GM12878 (cell line): ENCODE data around the gene STK32B. TPM values are rescaled to one million over a fixed set of nuclear protein-coding genes. Genes with fewer than 3 reads are reported as not detected.

Experiments
- ATAC-seq: fragments of 200-7000 bp; cut with Tn5 transposase; 3 replicates; pipeline ENCODE4 v1.9.1; 2020; ENCODE audit warnings: mild to moderate bottlenecking, moderate library complexity
- BruUV-seq: library from RNA; stranded (reverse); fragments of 400-500 nt; replicated peaks from 2 replicates; lab custom pipeline; 2021; lab: Mats Ljungman, UMichigan
- CTCF ChIA-PET: fragments of 300-600 bp; sonication (Branson Sonifier 250); formaldehyde crosslinking; extraction: SDS; loops from one replicate; lab custom pipeline; 2021; ENCODE audit warnings: inconsistent platforms; lab: Yijun Ruan, JAX
- POLR2A ChIA-PET: fragments of 350-600 bp; formaldehyde crosslinking; extraction: SDS; loops from one replicate; lab custom pipeline; 2021; ENCODE audit warnings: inconsistent platforms; lab: Charles Lee
- RAD21 ChIA-PET: fragments of 300-600 bp; sonication (Branson Sonifier 250); formaldehyde crosslinking; loops from one replicate; lab custom pipeline; 2023; ENCODE audit warnings: antibody characterized with exemption; ENCODE audit not compliant: unreplicated experiment; lab: Charles Lee
- SMC1A ChIA-PET: fragments of 300-600 bp; sonication (Branson Sonifier 250); formaldehyde crosslinking; loops from one replicate; lab custom pipeline; 2023; ENCODE audit not compliant: unreplicated experiment, uncharacterized antibody; lab: Charles Lee
- DNase-seq: peaks from one replicate; pipeline ENCODE4 v3.0.0-alpha.2; 2011; ENCODE audit warnings: low read depth, low spot score
- FAIRE-seq: peaks from 3 replicates; lab custom pipeline; 2011; peaks lifted over from hg19 to GRCh38; lab: Jason Lieb, UNC
- H2AFZ ChIP-seq: 2 replicates; pipeline ENCODE4 v1.6.0; 2011; ENCODE audit warnings: low read depth, low read length, control low read depth; ENCODE audit not compliant: control insufficient read depth
- H3K27ac ChIP-seq: 2 replicates; pipeline ENCODE4 v1.5.1; 2011; ENCODE audit warnings: control low read depth; ENCODE audit not compliant: control insufficient read depth, insufficient read depth
- H3K27me3 ChIP-seq, 2 experiments: replicated peaks in 1 of 2; 2 replicates each; pipeline versions ENCODE4 v1.6.0 to v1.6.1; 2011; ENCODE audit warnings: low read length in 1 of 2; ENCODE audit not compliant: control insufficient read depth in 2 of 2, insufficient read depth in 2 of 2
- H3K36me3 ChIP-seq, 2 experiments: 2 replicates each; pipeline ENCODE4 v1.5.1; 2011; ENCODE audit warnings: low read length in 1 of 2; ENCODE audit not compliant: control insufficient read depth in 2 of 2, insufficient read depth in 2 of 2
- H3K4me1 ChIP-seq: 2 replicates; pipeline ENCODE4 v1.6.1; 2011; ENCODE audit warnings: mild to moderate bottlenecking, low read length, moderate library complexity, mixed read lengths; ENCODE audit not compliant: control insufficient read depth, insufficient read depth
- H3K4me2 ChIP-seq: 2 replicates; pipeline ENCODE4 v1.6.0; 2011; ENCODE audit warnings: control low read depth; ENCODE audit not compliant: control insufficient read depth, insufficient read depth
- H3K4me3 ChIP-seq: fragments of 200-600 bp; sonication (generic); 2 replicates; pipeline ENCODE4 v1.5.1; 2016
- H3K79me2 ChIP-seq: 2 replicates; pipeline ENCODE4 v1.6.0; 2011; ENCODE audit warnings: low read length; ENCODE audit not compliant: control insufficient read depth, insufficient read depth
- H3K9ac ChIP-seq: 2 replicates; pipeline ENCODE4 v1.8.0; 2011; ENCODE audit warnings: low read length, control low read depth, mixed read lengths; ENCODE audit not compliant: control insufficient read depth, insufficient read depth
- H3K9me3 ChIP-seq: replicated peaks from 3 replicates; pipeline ENCODE4 v1.5.1; 2011; ENCODE audit warnings: mild to moderate bottlenecking, low read length; ENCODE audit not compliant: control insufficient read depth, insufficient read depth
- H4K20me1 ChIP-seq: 2 replicates; pipeline ENCODE4 v1.6.0; 2011; ENCODE audit not compliant: control insufficient read depth, insufficient read depth
- ASH2L ChIP-seq: fragments of 300-600, 200-600 bp; sonication (generic); IDR thresholded peaks from 2 replicates; pipeline ENCODE4 v1.6.1; 2017; ENCODE audit warnings: low read depth, mild to moderate bottlenecking, borderline replicate concordance
- BCL11A ChIP-seq: IDR thresholded peaks from 2 replicates; pipeline ENCODE4 v1.6.1; 2011; ENCODE audit warnings: low read depth, low read length
- BHLHE40 ChIP-seq, 2 experiments: fragments of 450-650 bp in 1 of 2; IDR thresholded peaks; 2 replicates each; pipeline ENCODE4 v1.6.1; 2011 to 2017; ENCODE audit warnings: low read depth in 2 of 2, borderline replicate concordance in 1 of 2, improper control_type of control experiment in 1 of 2, low read length in 1 of 2, mild to moderate bottlenecking in 1 of 2
- CHD1 ChIP-seq: IDR thresholded peaks from 2 replicates; pipeline ENCODE4 v1.6.1; 2012; ENCODE audit warnings: low read depth, low read length, improper control_type of control experiment
- ELK1 ChIP-seq: IDR thresholded peaks from 2 replicates; pipeline ENCODE4 v1.6.1; 2012; ENCODE audit warnings: low read depth, low read length, improper control_type of control experiment
- EZH2 ChIP-seq: IDR thresholded peaks from 2 replicates; pipeline ENCODE4 v1.6.1; 2012; ENCODE audit warnings: low read depth, mild to moderate bottlenecking, control low read depth, inconsistent platforms, low read length, borderline replicate concordance; ENCODE audit not compliant: control insufficient read depth
- IRF3 ChIP-seq: fragments of 450-650 bp; IDR thresholded peaks from 2 replicates; pipeline ENCODE4 v1.6.1; 2014; ENCODE audit warnings: mild to moderate bottlenecking
- KAT2A ChIP-seq: conservative IDR thresholded peaks from 2 replicates; pipeline ENCODE4 v1.6.1; 2011; ENCODE audit warnings: low read depth, low read length; ENCODE audit not compliant: control insufficient read depth
- RELA ChIP-seq: fragments of 450-650 bp; IDR thresholded peaks from 2 replicates; pipeline ENCODE4 v1.8.0; 2014; ENCODE audit warnings: borderline replicate concordance; ENCODE audit not compliant: partially characterized antibody
- TCF3 ChIP-seq: IDR thresholded peaks from 2 replicates; pipeline ENCODE4 v1.6.1; 2012; ENCODE audit warnings: low read depth, mild to moderate bottlenecking, low read length, borderline replicate concordance; ENCODE audit not compliant: insufficient read depth
- ZBTB40 ChIP-seq: fragments of 450-650 bp; IDR thresholded peaks from 2 replicates; pipeline ENCODE4 v1.6.1; 2016; ENCODE audit warnings: mild to moderate bottlenecking, moderate library complexity, borderline replicate concordance
- WGBS: methylation state at CpG from one replicate; pipeline ENCODE4 v1.1.6; 2016; ENCODE audit warnings: low lambda C conversion rate; ENCODE audit not compliant: insufficient replicate concordance, insufficient coverage; ENCODE audit errors: missing lambda C conversion rate; 5-methylcytosine and 5-hydroxymethylcytosine counted together
- in situ Hi-C: fragments of 300-500 bp; cut with MboI; formaldehyde crosslinking; loops from 9 replicates; pipeline ENCODE4 v1.14.3; 2018; ENCODE audit warnings: mixed read lengths
- intact Hi-C: fragments of 100-400 bp; cut with micrococcal nuclease; formaldehyde crosslinking; loops from one replicate; pipeline ENCODE4 v1.14.2; 2022; ENCODE audit not compliant: unreplicated experiment
- polyA plus RNA-seq, 11 experiments: library from polyadenylated mRNA; depleted of rRNA in 4 of 11; unstranded in 6 of 11; stranded (reverse) in 5 of 11; fragments of >200 nt; fragmentation: Nextera tagmentation in 4 of 11; fragmentation: Illumina TruSeq in 1 of 11; extraction: Ambion mirVana in 4 of 11; extraction: Trizol in 1 of 11; gene quantifications; 1 replicate in 1 of 11; 2 replicates in 10 of 11; pipeline versions ENCODE4 v1.2.1 to v1.2.3, GENCODE V29; 2011 to 2016; ENCODE audit warnings: inconsistent platforms in 2 of 11, missing spikeins in 2 of 11, low read depth in 1 of 11
- total RNA-seq, 4 experiments: library from RNA; depleted of rRNA in 3 of 4; stranded (reverse); fragments of >200 nt in 3 of 4; fragmentation: Illumina TruSeq in 1 of 4; extraction: Trizol in 1 of 4; gene quantifications; 2 replicates each; pipeline versions ENCODE4 v1.2.1 to v1.2.3, GENCODE V29; 2013 to 2021

STK32B gene
- total and polyA plus RNA-seq, 10 of the 15 experiments (the other 5 are each of a cell fraction or from before 2014, with no cell fraction given) = 0.04 to 0.12 (median 0.08) TPM; not detected in 7

GRCh38 chr4:5266991-5267390, 215.7 kb downstream of the STK32B start:
- Histone ChIP-seq H3K36me3 (no peaks in the 10 kb centered on the region), H3K79me2 (no peaks in the 10 kb centered on the region), H3K4me3 (no peak overlapping the region), H3K4me2 (no peak overlapping the region), H3K9me3 (no peaks in the 10 kb centered on the region), H3K9ac (no peak overlapping the region), H3K27ac (no peak overlapping the region), H3K27me3 (no peaks in the 10 kb centered on the region), H4K20me1 (no peaks in the 10 kb centered on the region), H3K4me1 (no peaks in the 10 kb centered on the region), H2AFZ (no peak overlapping the region)
- no peak for FAIRE-seq
- 3% methylated on average over 2 of the region's 2 CpGs for WGBS
- ChIA-PET CTCF (no interaction called here), SMC1A (no interaction called here), RAD21 (no interaction called here), POLR2A (no interaction called here)
- intact Hi-C loops = no loop called here
- no TSS peak for BruUV-seq
- ATAC-seq = no peak
- in situ Hi-C loops = loop anchor here (10.0 kb wide), 1 partner anchor 58 kb away; no protein-coding TSS in a partner anchor
- no peak for DNase-seq
- no peak for TF ChIP-seq TCF3
- no peak for TF ChIP-seq KAT2A

GRCh38 chr4:5267408-5267807, 216.1 kb downstream of the STK32B start:
- ChIA-PET CTCF (no interaction called here), POLR2A (no interaction called here), SMC1A (no interaction called here), RAD21 (no interaction called here)
- H3K4me1 ChIP-seq = no peaks in the 10 kb centered on the region
- intact Hi-C loops (no loop called here), in situ Hi-C loops (loop anchor here (10.0 kb wide), 1 partner anchor 57 kb away; no protein-coding TSS in a partner anchor)
- DNase-seq (no peak), FAIRE-seq (no peak), ATAC-seq (no peak)
- no TSS peak for BruUV-seq
- H3K9ac ChIP-seq = no peak overlapping the region
- TF ChIP-seq BHLHE40 (IDR thresholded peaks at IDR 0.05; ENCODE audit: borderline replicate concordance in 1 of 2, low read depth in 2 of 2, low read length in 1 of 2) = no peak
- TF ChIP-seq RELA = no peak
- no peak for TF ChIP-seq ASH2L
- no peak for TF ChIP-seq ZBTB40
- TF ChIP-seq CHD1 = no peak
- TF ChIP-seq EZH2 = no peak
- TF ChIP-seq BCL11A = no peak
- TF ChIP-seq ELK1 = no peak
- no peak for TF ChIP-seq IRF3
- no peaks in the 10 kb centered on the region for H3K79me2 ChIP-seq
- 46% methylated on average over 8 of the region's 8 CpGs for WGBS
- no peaks in the 10 kb centered on the region for H3K27me3 ChIP-seq
- H3K4me2 ChIP-seq = no peak overlapping the region
- H3K9me3 ChIP-seq = no peaks in the 10 kb centered on the region
- no peaks in the 10 kb centered on the region for H3K36me3 ChIP-seq
- H3K27ac ChIP-seq = no peak overlapping the region
- H3K4me3 ChIP-seq = no peak overlapping the region
- no peak overlapping the region for H2AFZ ChIP-seq
- no peaks in the 10 kb centered on the region for H4K20me1 ChIP-seq
